Stomach smooth muscle (tissue), 2 donors: ENCODE data around the gene LRP1-AS.

Source experiments
- H3K27ac ChIP-seq: one replicate; pipeline ENCODE4 v1.7.0; 2013; ENCODE audit warnings: mild to moderate bottlenecking, low read length, inconsistent platforms
- H3K27me3 ChIP-seq, 2 donors: one replicate each; pipeline ENCODE4 v1.7.0; 2013; ENCODE audit warnings: low read length in 2 of 2; ENCODE audit not compliant: insufficient read depth in 2 of 2, control insufficient read depth in 1 of 2
- H3K36me3 ChIP-seq, 2 donors: one replicate each; pipeline ENCODE4 v1.7.0; 2013; ENCODE audit warnings: low read length in 2 of 2; ENCODE audit not compliant: control insufficient read depth in 2 of 2, insufficient read depth in 2 of 2
- H3K4me1 ChIP-seq: one replicate; pipeline ENCODE4 v1.7.0; 2013; ENCODE audit warnings: low read length; ENCODE audit not compliant: control insufficient read depth, insufficient read depth
- H3K4me3 ChIP-seq, 2 donors: one replicate each; pipeline ENCODE4 v1.7.0; 2013; ENCODE audit warnings: low read length in 2 of 2
- H3K9ac ChIP-seq, 2 donors: one replicate each; pipeline ENCODE4 v1.7.0; 2013; ENCODE audit warnings: low read length in 2 of 2, mild to moderate bottlenecking in 1 of 2
- H3K9me3 ChIP-seq, 2 donors: one replicate each; pipeline ENCODE4 v1.7.0; 2013; ENCODE audit warnings: low read length in 2 of 2; ENCODE audit not compliant: control insufficient read depth in 2 of 2
- donor health status: healthy.
- donor health status: Pancreatic carcinoma.

Gene LRP1-AS

GRCh38 chr12:57142121-57142520, 5.3 kb downstream of the LRP1-AS start:
- peaks cover 53 to 63% of the 10 kb centered on the region in 2 donors for H3K36me3 ChIP-seq
- no peaks in the 10 kb centered on the region for H3K9me3 ChIP-seq
- no peaks in the 10 kb centered on the region for H3K27me3 ChIP-seq
- peaks cover 40% of the 10 kb centered on the region for H3K4me1 ChIP-seq
- H3K27ac ChIP-seq: peak overlapping the region; percentile 18
- H3K4me3 ChIP-seq: no peak overlapping the region
- no peak overlapping the region for H3K9ac ChIP-seq

GRCh38 chr12:57141249-57141648, 6.2 kb downstream of the LRP1-AS start:
- Histone ChIP-seq H3K27ac (no peak overlapping the region), H3K4me1 (peaks cover 35% of the 10 kb centered on the region)

GRCh38 chr12:57139796-57140649, 7.4 kb downstream of the LRP1-AS start:
- Histone ChIP-seq H3K36me3 (peaks cover 36 to 46% of the 10 kb centered on the region in 2 donors), H3K4me1 (peaks cover 33% of the 10 kb centered on the region), H3K9ac (no peak overlapping the region), H3K4me3 (no peak overlapping the region), H3K27ac (no peak overlapping the region), H3K27me3 (no peaks in the 10 kb centered on the region), H3K9me3 (no peaks in the 10 kb centered on the region)

More at GRCh38 chr12:57141249-57141648, 6.2 kb downstream of the LRP1-AS start:
- no peaks in the 10 kb centered on the region for H3K9me3 ChIP-seq
- H3K27me3 ChIP-seq: no peaks in the 10 kb centered on the region
- H3K9ac ChIP-seq: no peak overlapping the region
- H3K4me3 ChIP-seq: no peak overlapping the region
- H3K36me3 ChIP-seq: peaks cover 48 to 58% of the 10 kb centered on the region in 2 donors

GRCh38 chr12:57138526-57139272, 8.7 kb downstream of the LRP1-AS start:
- no peak overlapping the region for H3K4me3 ChIP-seq
- no peaks in the 10 kb centered on the region for H3K27me3 ChIP-seq
- H3K9me3 ChIP-seq: no peaks in the 10 kb centered on the region
- peaks cover 40% of the 10 kb centered on the region for H3K4me1 ChIP-seq
- peaks cover 26 to 41% of the 10 kb centered on the region in 2 donors for H3K36me3 ChIP-seq
- H3K9ac ChIP-seq: no peak overlapping the region
- no peak overlapping the region for H3K27ac ChIP-seq

GRCh38 chr12:57135527-57136326, 11.7 kb downstream of the LRP1-AS start:
- Histone ChIP-seq H3K4me1 (peaks cover 50% of the 10 kb centered on the region), H3K27me3 (no peaks in the 10 kb centered on the region), H3K4me3 (no peak overlapping the region), H3K9ac (peak overlapping the region; percentile 29 to 31), H3K27ac (peak overlapping the region; percentile 53), H3K9me3 (no peaks in the 10 kb centered on the region), H3K36me3 (peaks cover 10 to 18% of the 10 kb centered on the region in 2 donors)

GRCh38 chr12:57134949-57135348, 12.5 kb downstream of the LRP1-AS start:
- Histone ChIP-seq H3K4me3 (no peak overlapping the region), H3K36me3 (peaks cover 8 to 12% of the 10 kb centered on the region in 2 donors), H3K27ac (peak overlapping the region; percentile 53), H3K9me3 (no peaks in the 10 kb centered on the region), H3K9ac (peak overlapping the region; percentile 29 to 31), H3K4me1 (peaks cover 52% of the 10 kb centered on the region), H3K27me3 (no peaks in the 10 kb centered on the region)

GRCh38 chr12:57133916-57134315, 13.5 kb downstream of the LRP1-AS start:
- H3K27me3 ChIP-seq: no peaks in the 10 kb centered on the region
- no peaks in the 10 kb centered on the region for H3K9me3 ChIP-seq
- peaks cover 55% of the 10 kb centered on the region for H3K4me1 ChIP-seq
- peak overlapping the region; percentile 7 to 15 for H3K4me3 ChIP-seq
- H3K36me3 ChIP-seq: peaks cover 0 to 5% of the 10 kb centered on the region in 2 donors
- no peak overlapping the region for H3K9ac ChIP-seq
- peak overlapping the region; percentile 37 for H3K27ac ChIP-seq

GRCh38 chr12:57133013-57133569, 14.3 kb downstream of the LRP1-AS start:
- peak overlapping the region; percentile 53 for H3K27ac ChIP-seq
- H3K4me1 ChIP-seq: peaks cover 58% of the 10 kb centered on the region
- H3K27me3 ChIP-seq: no peaks in the 10 kb centered on the region
- H3K36me3 ChIP-seq: no peaks in the 10 kb centered on the region
- H3K9ac ChIP-seq: peak overlapping the region in 1 of 2 donors; percentile 6
- peak overlapping the region in 1 of 2 donors; percentile 52 for H3K4me3 ChIP-seq
- no peaks in the 10 kb centered on the region for H3K9me3 ChIP-seq

GRCh38 chr12:57131896-57132744, 15.3 kb downstream of the LRP1-AS start:
- Histone ChIP-seq H3K9ac (peak overlapping the region; percentile 6 to 29), H3K9me3 (no peaks in the 10 kb centered on the region), H3K36me3 (no peaks in the 10 kb centered on the region), H3K27ac (peak overlapping the region; percentile 53), H3K4me1 (peaks cover 60% of the 10 kb centered on the region), H3K4me3 (peak overlapping the region; percentile 9 to 90), H3K27me3 (no peaks in the 10 kb centered on the region)
